GM21447 (cell line): ENCODE results near the gene CCDC116.

Experiments
- ATAC-seq: cut with Tn5 transposase; IDR thresholded peaks from one replicate; pipeline ENCODE4 v1.9.1; 2021; ENCODE audit not compliant: unreplicated experiment

Gene CCDC116

DNA sequence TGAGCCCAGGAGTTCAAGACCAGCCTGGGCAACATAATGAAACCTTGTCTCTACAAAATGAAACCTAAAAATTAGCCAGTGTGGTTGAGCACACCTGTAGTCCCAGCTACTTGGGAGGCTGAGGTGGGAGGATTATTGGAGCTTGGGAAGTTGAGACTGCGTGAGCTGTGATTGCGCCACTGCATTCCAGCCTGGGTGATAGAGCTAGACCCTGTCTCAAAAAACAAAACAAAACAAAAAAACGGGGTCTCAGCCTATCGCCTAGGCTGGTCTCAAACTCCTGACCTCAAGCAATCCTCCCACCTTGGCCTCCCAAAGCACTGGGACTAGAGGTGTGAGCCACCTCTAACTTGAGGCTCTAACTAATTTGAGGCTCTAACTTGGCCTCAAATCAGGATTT is 46.8 kb downstream of the CCDC116 start:
- ATAC-seq: no peak

DNA sequence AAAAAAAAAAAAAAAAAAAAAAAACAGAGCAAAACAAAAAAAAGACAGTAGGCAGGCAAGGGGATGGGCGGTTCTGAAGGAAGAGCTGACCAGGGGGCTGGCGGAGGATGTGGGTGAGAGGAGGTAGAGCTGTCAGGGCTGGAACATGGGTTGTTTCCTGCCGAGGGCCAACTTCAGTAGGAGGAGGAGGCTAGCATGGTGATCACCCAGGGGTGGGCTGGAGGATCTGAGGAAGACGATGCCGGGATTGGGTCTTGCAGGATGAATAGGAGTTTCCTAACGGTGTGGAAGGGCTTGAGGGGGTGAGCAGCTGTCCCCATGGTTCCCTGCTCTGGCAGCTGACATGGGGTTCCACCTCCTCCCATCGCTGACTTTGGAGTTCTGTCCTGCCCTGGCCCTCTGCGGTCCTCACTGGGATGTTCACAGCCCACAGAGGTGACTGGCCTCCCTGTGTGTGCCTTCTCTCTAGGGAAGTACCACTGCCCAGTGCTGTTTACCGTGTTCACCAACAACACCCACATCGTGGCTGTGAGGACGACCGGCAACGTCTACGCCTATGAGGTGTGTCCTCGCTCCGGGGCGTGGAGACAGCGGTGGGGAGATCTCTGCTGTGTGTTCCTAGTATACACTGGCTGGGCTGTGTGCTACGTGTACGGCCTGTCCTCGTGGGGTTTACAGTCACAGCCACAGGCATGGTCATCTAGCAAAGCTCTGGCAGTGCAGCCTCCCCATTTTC is 48.4 kb downstream of the CCDC116 start:
- no peak for ATAC-seq

DNA sequence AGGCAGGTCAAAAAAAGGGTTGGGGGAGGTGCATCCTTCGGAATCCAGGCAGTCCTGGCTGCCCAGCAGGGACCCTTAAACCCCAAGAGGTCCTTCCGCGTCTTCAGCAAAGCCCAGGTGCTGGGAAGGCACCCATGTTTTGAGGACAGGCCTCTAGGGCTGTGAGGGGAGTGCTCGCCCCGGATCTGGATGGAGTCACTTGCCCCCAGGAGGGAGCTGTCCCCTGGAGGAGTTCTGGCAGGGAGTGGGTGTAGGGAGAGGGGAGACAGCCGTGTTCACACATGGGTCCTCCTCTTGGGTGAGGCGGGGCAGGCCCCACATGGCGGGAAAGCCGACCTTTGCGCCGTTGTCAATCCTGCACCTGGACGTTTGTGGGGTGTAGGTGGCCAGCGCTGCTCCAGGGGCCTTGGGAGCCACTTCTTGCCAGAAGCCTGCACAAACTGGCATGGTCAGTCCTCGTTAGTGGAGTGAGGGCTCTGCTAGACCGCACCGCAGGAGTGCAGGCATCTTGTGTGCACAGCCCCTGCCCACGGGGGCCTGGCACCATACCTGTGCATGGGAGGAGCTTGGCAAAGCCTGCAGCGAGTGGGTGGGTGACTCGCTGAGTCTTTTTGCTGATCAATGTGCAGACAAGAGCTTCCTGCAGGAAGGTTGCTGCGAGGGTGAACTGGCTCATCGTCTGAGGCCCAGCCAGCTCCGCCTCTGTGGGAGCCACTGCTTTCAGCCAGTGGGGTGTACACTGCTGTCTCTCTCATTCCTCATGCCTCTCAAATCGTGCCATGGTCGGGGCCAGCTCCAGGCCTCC is 49.2 kb downstream of the CCDC116 start:
- ATAC-seq: no peak

DNA sequence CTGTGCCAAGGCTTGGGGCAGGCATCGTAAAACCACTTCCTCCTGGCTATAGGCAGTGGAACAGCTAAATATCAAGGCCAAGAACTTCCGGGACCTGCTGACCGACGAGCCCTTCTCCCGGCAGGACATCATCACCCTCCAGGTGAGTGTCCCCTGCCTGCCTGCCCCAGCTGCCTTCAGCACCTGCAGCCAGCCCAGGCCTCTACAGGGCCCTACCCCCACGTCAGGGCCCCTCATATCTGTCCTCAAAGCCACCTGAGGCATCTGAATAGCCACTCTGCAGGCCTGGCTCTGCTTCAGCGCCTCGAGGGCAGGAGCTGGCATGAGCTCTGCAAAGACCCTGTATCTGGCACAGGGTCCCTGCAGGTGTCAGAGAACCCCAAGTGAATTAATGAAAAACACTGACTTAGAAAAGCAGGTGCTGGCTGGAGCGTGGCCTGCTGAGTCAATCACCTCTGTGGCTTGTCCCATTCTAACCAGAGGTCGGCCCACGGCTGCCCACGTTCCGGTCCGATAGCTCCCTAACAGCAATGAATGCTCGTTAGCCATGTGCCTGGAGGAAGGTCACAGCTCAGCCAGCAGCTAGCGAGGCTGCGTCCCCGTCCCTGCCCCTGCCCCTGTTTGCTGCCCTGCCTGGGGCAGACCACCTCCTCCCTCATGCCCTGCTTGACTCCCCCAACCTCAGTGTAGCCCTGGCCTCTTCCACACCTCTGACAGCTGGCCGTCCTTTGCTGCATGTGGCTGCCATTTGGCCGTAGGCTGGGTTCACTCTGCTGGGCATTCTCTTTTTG is 50.0 kb downstream of the CCDC116 start:
- no peak for ATAC-seq

DNA sequence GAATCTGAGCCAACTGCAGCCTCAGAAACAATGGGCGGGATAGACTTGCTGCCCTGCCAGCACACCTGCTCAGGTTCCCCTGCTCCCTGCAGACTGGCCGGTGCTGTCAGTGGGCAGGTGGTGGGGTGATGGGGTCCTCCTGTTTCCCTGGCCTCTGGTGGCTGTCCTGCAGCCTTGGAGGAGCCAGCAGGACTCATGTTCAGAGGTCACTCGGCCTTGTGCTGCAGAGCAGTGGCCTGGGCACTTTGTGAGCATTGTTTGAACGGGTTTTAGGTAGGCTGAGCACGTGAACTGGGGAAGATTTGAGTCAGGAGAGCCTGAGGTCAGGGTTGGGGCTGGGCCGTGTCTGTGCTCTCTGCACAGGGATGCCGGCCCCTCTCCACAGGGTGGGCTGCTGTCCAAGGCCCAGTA is 50.8 kb downstream of the CCDC116 start:
- no peak for ATAC-seq

DNA sequence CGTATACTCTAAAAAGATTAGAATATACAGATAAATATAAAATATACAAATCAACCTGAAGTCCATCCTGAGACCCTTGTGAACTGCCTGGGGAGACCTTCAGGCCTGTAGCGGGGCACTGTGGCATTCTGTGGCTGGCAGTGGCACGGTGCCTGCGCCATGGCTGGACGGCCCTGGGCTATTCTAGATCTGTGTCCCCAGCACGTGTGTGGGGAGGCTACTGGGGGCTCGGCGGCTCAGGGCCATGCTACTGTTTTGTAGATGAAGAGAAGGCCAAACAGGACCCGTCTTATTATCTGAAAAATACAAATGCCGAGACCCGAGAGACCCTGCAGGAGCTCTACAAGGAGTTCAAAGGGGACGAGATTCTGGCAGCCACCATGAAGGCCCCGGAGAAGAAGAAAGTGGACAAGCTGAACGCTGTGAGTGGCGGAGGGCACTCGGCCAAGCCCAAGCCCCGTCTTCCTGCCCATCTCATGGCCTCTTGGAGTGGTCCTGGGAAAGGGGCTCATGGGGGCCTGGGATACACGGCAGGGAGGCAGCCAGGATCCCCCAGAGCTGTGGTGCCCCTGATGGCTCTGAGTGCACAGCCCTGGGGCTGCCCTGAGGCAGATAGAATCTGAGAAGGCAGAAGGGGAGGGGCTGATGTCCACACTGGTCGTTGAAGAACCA is 52.1 kb downstream of the CCDC116 start:
- no peak for ATAC-seq

DNA sequence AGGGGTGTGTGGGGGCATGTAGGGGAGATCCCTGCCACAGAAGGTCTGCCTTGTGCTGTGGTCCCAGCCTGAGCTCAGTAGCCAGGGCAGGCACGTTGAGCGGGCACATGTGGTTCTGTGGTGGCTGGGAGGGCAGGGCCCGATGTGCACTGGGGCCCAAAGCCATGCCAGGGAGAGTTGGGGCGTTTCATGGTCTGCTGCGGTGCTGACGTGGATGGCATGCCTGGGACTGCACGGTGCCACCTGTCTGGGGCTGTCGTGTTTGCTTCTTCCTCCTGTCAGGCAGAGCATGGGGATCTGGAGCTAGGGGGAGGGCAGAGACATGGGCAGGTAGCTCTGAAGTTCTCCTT is 52.6 kb downstream of the CCDC116 start:
- no peak for ATAC-seq

DNA sequence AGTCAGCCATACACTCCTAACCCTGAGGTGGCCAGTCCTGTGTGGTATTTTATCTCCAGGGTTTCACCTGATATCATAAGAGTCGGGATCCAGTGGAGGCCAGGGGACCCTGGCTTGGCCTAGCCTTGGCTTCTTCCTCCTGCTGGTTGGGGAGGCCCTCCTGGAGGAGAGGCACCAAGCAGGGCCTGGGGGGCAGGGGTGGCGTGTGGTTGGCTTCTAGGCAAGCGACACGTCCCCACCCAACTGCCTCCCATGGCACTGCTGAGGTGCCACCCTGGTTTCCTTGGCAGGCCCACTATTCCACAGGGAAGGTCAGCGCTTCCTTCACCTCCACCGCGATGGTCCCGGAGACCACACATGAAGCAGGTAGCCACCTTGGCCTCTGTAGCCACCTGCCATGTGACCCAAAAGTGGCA is 53.6 kb downstream of the CCDC116 start:
- no peak for ATAC-seq
